ENCODE results near the gene A4GNT. TPM values are rescaled to one million over a fixed set of nuclear protein-coding genes. Genes with fewer than 3 reads are reported as not detected.
"Not testable (repeated sequence)": the region's sequence is repeated elsewhere in the genome, so short reads cannot be mapped to it uniquely, and the experiment has no call there.

A4GNT gene
- total RNA-seq, 1 donor from 2014 or later = not detected

DNA sequence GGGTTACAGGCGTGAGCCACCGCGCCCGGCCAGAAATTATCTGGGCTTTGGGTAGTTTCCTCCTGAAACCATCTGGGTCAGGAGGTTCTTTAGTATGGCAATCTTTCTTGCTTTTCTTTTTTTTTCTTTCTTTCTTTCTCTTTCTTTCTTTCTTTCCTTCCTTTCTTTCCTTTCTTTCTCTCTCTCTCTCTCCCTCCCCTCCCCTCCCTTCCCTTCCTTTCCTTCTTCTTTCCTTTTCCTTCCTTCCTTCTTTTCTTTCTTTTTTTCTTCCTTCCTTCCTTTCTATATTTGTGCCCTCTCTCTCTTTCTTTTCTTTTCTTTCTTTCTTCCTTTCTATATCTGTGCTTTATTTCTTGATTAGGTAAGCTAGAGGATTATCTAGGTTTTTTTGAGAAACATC lies 25.6 kb upstream of the A4GNT start:
- H3K27me3 Mint-ChIP-seq (ENCODE audit: insufficient read depth, low read depth) = peaks cover 3% of the 10 kb centered on the region
- peaks cover 12% of the 10 kb centered on the region for H3K9me3 Mint-ChIP-seq
- DNase-seq (ENCODE audit: low spot score) = no peak
- Histone ChIP-seq H3K4me3 (no peak overlapping the region), H3K4me2 (no peak overlapping the region), H3K9ac (no peak overlapping the region), H3K4me1 (no peaks in the 10 kb centered on the region), H3K27me3 (no peaks in the 10 kb centered on the region), H3K36me3 (peaks cover 8% of the 10 kb centered on the region), H4K20me1 (ENCODE audit: low read depth) (no peaks in the 10 kb centered on the region), H3K27ac (no peak overlapping the region), H3F3A (ENCODE audit: low read depth) (peaks cover 8% of the 10 kb centered on the region), H2AFZ (replicated peaks) (no peak overlapping the region), H3K9me3 (ENCODE audit: low read depth) (no peaks in the 10 kb centered on the region), H3K79me2 (ENCODE audit: low read depth) (no peaks in the 10 kb centered on the region)
- H3K4me3 Mint-ChIP-seq = no peak overlapping the region
- TF ChIP-seq EZH2phosphoT487 (IDR thresholded peaks at IDR 0.05) = no peak
- TF ChIP-seq, protein P1, sequence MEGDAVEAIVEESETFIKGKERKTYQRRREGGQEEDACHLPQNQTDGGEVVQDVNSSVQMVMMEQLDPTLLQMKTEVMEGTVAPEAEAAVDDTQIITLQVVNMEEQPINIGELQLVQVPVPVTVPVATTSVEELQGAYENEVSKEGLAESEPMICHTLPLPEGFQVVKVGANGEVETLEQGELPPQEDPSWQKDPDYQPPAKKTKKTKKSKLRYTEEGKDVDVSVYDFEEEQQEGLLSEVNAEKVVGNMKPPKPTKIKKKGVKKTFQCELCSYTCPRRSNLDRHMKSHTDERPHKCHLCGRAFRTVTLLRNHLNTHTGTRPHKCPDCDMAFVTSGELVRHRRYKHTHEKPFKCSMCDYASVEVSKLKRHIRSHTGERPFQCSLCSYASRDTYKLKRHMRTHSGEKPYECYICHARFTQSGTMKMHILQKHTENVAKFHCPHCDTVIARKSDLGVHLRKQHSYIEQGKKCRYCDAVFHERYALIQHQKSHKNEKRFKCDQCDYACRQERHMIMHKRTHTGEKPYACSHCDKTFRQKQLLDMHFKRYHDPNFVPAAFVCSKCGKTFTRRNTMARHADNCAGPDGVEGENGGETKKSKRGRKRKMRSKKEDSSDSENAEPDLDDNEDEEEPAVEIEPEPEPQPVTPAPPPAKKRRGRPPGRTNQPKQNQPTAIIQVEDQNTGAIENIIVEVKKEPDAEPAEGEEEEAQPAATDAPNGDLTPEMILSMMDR (IDR thresholded peaks at IDR 0.05) = no peak
- no peak for TF ChIP-seq EZH2 (IDR thresholded peaks at IDR 0.05)
- H3K27ac Mint-ChIP-seq = no peak overlapping the region
- no peaks in the 10 kb centered on the region for H3K4me1 Mint-ChIP-seq
- peaks cover 15% of the 10 kb centered on the region for H3K36me3 Mint-ChIP-seq

DNA sequence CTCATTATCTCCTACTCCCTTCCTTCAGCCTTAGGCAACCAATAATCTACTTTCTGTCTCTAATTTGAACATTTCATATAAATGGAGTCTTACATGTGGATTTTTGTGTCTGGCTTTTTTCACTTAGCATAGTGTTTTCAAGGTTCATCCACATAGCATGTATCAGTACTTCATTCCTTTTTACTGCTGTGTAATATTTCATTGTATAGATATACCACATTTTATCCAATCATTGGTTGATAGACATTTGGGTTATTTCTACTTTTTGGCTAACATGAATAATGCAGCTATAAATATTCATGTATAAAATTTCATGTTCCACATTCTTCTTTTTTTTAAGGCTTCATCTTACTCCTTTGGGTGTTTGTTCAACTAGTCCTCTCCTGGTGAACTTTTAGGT lies 22.3 kb upstream of the A4GNT start:
- H3K27me3 Mint-ChIP-seq (ENCODE audit: insufficient read depth, low read depth) = peaks cover 2% of the 10 kb centered on the region
- Histone ChIP-seq H3K9me3 (ENCODE audit: low read depth) (no peaks in the 10 kb centered on the region), H2AFZ (replicated peaks) (no peak overlapping the region), H3K27ac (no peak overlapping the region), H3K9ac (no peak overlapping the region), H3K36me3 (no peaks in the 10 kb centered on the region), H3K27me3 (no peaks in the 10 kb centered on the region), H3K4me1 (no peaks in the 10 kb centered on the region), H3K4me3 (no peak overlapping the region), H3K4me2 (no peak overlapping the region), H4K20me1 (ENCODE audit: low read depth) (no peaks in the 10 kb centered on the region), H3K79me2 (ENCODE audit: low read depth) (no peaks in the 10 kb centered on the region), H3F3A (ENCODE audit: low read depth) (no peaks in the 10 kb centered on the region)
- no peaks in the 10 kb centered on the region for H3K36me3 Mint-ChIP-seq
- H3K4me3 Mint-ChIP-seq = no peak overlapping the region
- H3K27ac Mint-ChIP-seq = no peak overlapping the region
- H3K4me1 Mint-ChIP-seq = no peaks in the 10 kb centered on the region
- DNase-seq (ENCODE audit: low spot score) = no peak
- TF ChIP-seq EZH2phosphoT487 (IDR thresholded peaks at IDR 0.05) = no peak
- TF ChIP-seq, protein P1 (IDR thresholded peaks at IDR 0.05) = no peak
- no peak for TF ChIP-seq EZH2 (IDR thresholded peaks at IDR 0.05)
- peaks cover 12% of the 10 kb centered on the region for H3K9me3 Mint-ChIP-seq

DNA sequence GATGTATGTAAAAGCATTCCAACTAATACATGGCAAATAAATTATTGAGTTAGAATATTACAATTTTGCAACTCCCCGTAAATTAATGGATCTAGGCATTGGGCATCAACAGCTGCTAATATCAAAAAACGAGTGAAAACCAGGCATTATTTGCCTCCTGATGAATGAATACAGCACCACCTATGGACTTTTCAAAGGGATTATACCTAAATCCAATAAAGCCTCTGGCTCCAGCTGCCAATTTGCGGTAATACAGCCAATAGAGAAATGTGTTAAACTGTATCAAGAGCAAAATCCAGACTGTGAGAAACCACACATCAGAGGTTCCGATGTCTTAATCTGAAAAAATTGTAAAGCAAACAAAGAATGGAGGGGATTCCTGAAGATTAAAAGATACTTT lies 16.3 kb upstream of the A4GNT start:
- H3K27me3 ChIP-seq = no peaks in the 10 kb centered on the region
- no peaks in the 10 kb centered on the region for H3K9me3 ChIP-seq (ENCODE audit: low read depth)
- H3K4me1 ChIP-seq = no peaks in the 10 kb centered on the region
- TF ChIP-seq EZH2 (IDR thresholded peaks at IDR 0.05) (no peak), EZH2phosphoT487 (IDR thresholded peaks at IDR 0.05) (no peak)
- TF ChIP-seq, protein P1 (IDR thresholded peaks at IDR 0.05) = no peak
- H3K27ac ChIP-seq = no peak overlapping the region
- Mint-ChIP-seq H3K4me1 (no peaks in the 10 kb centered on the region), H3K27me3 (ENCODE audit: insufficient read depth, low read depth) (no peaks in the 10 kb centered on the region), H3K9me3 (peaks cover 5% of the 10 kb centered on the region), H3K27ac (no peak overlapping the region), H3K36me3 (no peaks in the 10 kb centered on the region), H3K4me3 (no peak overlapping the region)
- no peak overlapping the region for H2AFZ ChIP-seq (replicated peaks)
- H3K4me2 ChIP-seq = no peak overlapping the region
- H3F3A ChIP-seq (ENCODE audit: low read depth) = no peaks in the 10 kb centered on the region
- no peaks in the 10 kb centered on the region for H4K20me1 ChIP-seq (ENCODE audit: low read depth)
- H3K79me2 ChIP-seq (ENCODE audit: low read depth) = no peaks in the 10 kb centered on the region
- no peak overlapping the region for H3K4me3 ChIP-seq
- no peak overlapping the region for H3K9ac ChIP-seq
- no peak for DNase-seq (ENCODE audit: low spot score)
- H3K36me3 ChIP-seq = no peaks in the 10 kb centered on the region

DNA sequence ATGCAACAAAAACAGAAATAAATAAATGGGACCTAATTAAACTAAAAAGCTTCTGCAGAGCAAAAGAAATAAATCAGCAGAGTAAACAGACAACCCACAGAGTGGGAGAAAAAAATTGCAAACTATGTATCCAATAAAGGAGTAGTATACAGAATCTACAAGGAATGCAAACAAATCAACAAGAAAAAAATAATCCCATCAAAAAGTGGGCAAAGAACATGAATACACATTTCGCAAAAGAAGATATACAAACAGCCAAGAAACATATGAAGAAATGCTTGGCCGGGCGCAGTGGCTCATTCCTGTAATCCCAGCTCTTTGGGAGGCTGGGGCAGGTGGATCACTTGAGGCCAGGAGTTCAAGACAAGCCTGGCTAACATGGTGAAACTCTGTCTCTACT lies 10.0 kb upstream of the A4GNT start:
- not testable (repeated sequence) for H3K36me3 Mint-ChIP-seq; H3K36me3 ChIP-seq; H2AFZ ChIP-seq (replicated peaks); H3K27ac ChIP-seq; DNase-seq (ENCODE audit: low spot score); H3K4me1 ChIP-seq; H3K9me3 ChIP-seq (ENCODE audit: low read depth); H3K9me3 Mint-ChIP-seq; H3K9ac ChIP-seq; H3K4me3 ChIP-seq; H3K27ac Mint-ChIP-seq; H4K20me1 ChIP-seq (ENCODE audit: low read depth); H3K27me3 ChIP-seq; H3K4me2 ChIP-seq; H3K4me3 Mint-ChIP-seq; H3K4me1 Mint-ChIP-seq; H3F3A ChIP-seq (ENCODE audit: low read depth); H3K27me3 Mint-ChIP-seq (ENCODE audit: insufficient read depth, low read depth); H3K79me2 ChIP-seq (ENCODE audit: low read depth)

All from neural progenitor cell (in vitro differentiated cells).